Glutamatergic neuron (in vitro differentiated cells): ENCODE data around the gene KCNMA1. TPM values are rescaled to one million over a fixed set of nuclear protein-coding genes. Genes with fewer than 3 reads are reported as not detected.

Source experiments
- DNase-seq: peaks from one replicate; pipeline ENCODE4 v3.0.0; 2022
- H3K27ac Mint-ChIP-seq: one replicate; pipeline ENCODE4 v1.8.0; 2020; ENCODE audit warnings: mild to moderate bottlenecking, mixed read lengths, inconsistent platforms; ENCODE audit not compliant: unreplicated experiment
- H3K27me3 Mint-ChIP-seq: one replicate; pipeline ENCODE4 v1.8.0; 2020; ENCODE audit warnings: mild to moderate bottlenecking, moderate library complexity, mixed read lengths, inconsistent platforms; ENCODE audit not compliant: unreplicated experiment
- H3K36me3 Mint-ChIP-seq: one replicate; pipeline ENCODE4 v1.8.0; 2020; ENCODE audit warnings: mild to moderate bottlenecking, mixed read lengths, inconsistent platforms; ENCODE audit not compliant: unreplicated experiment
- H3K4me1 Mint-ChIP-seq: one replicate; pipeline ENCODE4 v1.8.0; 2020; ENCODE audit warnings: mild to moderate bottlenecking, low read depth, mixed read lengths, inconsistent platforms; ENCODE audit not compliant: unreplicated experiment
- H3K4me3 Mint-ChIP-seq: one replicate; pipeline ENCODE4 v1.8.0; 2020; ENCODE audit warnings: mild to moderate bottlenecking, mixed read lengths, inconsistent platforms; ENCODE audit not compliant: unreplicated experiment
- H3K9me3 Mint-ChIP-seq: one replicate; pipeline ENCODE4 v1.8.0; 2020; ENCODE audit warnings: mild to moderate bottlenecking, moderate library complexity, mixed read lengths, inconsistent platforms; ENCODE audit not compliant: unreplicated experiment
- CTCF ChIP-seq: fragments of 200-600 bp; sonication (generic); IDR thresholded peaks from one replicate; pipeline ENCODE4 v1.5.0; 2021; ENCODE audit not compliant: partially characterized antibody, unreplicated experiment
- total RNA-seq: library from RNA; stranded (reverse); fragmentation: NEBNext Ultra II Directional; extraction: Animal tissue kit (Norgen Biotek cat#: 25700); gene quantifications from one replicate; pipeline ENCODE4 v1.2.1, GENCODE V29; 2021; ENCODE audit not compliant: unreplicated experiment

Gene KCNMA1
- total RNA-seq, 1 donor from 2014 or later = 3.2 TPM

- Mint-ChIP-seq H3K9me3 (no peaks in the 10 kb centered on the region), H3K4me3 (no peak overlapping the region), H3K27ac (no peak overlapping the region), H3K4me1 (peaks cover 3% of the 10 kb centered on the region), H3K36me3 (no peaks in the 10 kb centered on the region), H3K27me3 (no peaks in the 10 kb centered on the region)
- TF ChIP-seq CTCF = no peak
- no peak for DNase-seq
Observed at GRCh38 chr10:77023396-77023795, 614.2 kb downstream of the KCNMA1 start.

GRCh38 chr10:77022671-77023070 is 614.9 kb downstream of the KCNMA1 start:
- no peaks in the 10 kb centered on the region for H3K9me3 Mint-ChIP-seq
- no peak for TF ChIP-seq CTCF
- H3K36me3 Mint-ChIP-seq = no peaks in the 10 kb centered on the region
- no peaks in the 10 kb centered on the region for H3K27me3 Mint-ChIP-seq
- H3K27ac Mint-ChIP-seq = no peak overlapping the region
- no peaks in the 10 kb centered on the region for H3K4me1 Mint-ChIP-seq
- no peak overlapping the region for H3K4me3 Mint-ChIP-seq
- DNase-seq = no peak

- Mint-ChIP-seq H3K27ac (no peak overlapping the region), H3K36me3 (no peaks in the 10 kb centered on the region), H3K4me1 (no peaks in the 10 kb centered on the region), H3K9me3 (no peaks in the 10 kb centered on the region), H3K27me3 (no peaks in the 10 kb centered on the region), H3K4me3 (no peak overlapping the region)
- TF ChIP-seq CTCF = no peak
- no peak for DNase-seq
Observed at GRCh38 chr10:77021966-77022490, 615.6 kb downstream of the KCNMA1 start.

- Mint-ChIP-seq H3K9me3 (no peaks in the 10 kb centered on the region), H3K27me3 (no peaks in the 10 kb centered on the region), H3K4me3 (no peak overlapping the region), H3K4me1 (no peaks in the 10 kb centered on the region), H3K27ac (no peak overlapping the region), H3K36me3 (no peaks in the 10 kb centered on the region)
- TF ChIP-seq CTCF = no peak
- DNase-seq = no peak
Observed at GRCh38 chr10:77020426-77021040, 617.1 kb downstream of the KCNMA1 start.

GRCh38 chr10:77016855-77017254 is 620.8 kb downstream of the KCNMA1 start:
- no peak for DNase-seq
- Mint-ChIP-seq H3K27ac (no peak overlapping the region), H3K4me3 (no peak overlapping the region), H3K9me3 (no peaks in the 10 kb centered on the region), H3K4me1 (no peaks in the 10 kb centered on the region), H3K36me3 (no peaks in the 10 kb centered on the region), H3K27me3 (no peaks in the 10 kb centered on the region)
- TF ChIP-seq CTCF = no peak
